ENCODE results near the gene SLC25A48. TPM values are rescaled to one million over a fixed set of nuclear protein-coding genes. Genes with fewer than 3 reads are reported as not detected.

The SLC25A48 gene, protein sequence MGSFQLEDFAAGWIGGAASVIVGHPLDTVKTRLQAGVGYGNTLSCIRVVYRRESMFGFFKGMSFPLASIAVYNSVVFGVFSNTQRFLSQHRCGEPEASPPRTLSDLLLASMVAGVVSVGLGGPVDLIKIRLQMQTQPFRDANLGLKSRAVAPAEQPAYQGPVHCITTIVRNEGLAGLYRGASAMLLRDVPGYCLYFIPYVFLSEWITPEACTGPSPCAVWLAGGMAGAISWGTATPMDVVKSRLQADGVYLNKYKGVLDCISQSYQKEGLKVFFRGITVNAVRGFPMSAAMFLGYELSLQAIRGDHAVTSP
- not detected in 2 replicates for total RNA-seq

DNA sequence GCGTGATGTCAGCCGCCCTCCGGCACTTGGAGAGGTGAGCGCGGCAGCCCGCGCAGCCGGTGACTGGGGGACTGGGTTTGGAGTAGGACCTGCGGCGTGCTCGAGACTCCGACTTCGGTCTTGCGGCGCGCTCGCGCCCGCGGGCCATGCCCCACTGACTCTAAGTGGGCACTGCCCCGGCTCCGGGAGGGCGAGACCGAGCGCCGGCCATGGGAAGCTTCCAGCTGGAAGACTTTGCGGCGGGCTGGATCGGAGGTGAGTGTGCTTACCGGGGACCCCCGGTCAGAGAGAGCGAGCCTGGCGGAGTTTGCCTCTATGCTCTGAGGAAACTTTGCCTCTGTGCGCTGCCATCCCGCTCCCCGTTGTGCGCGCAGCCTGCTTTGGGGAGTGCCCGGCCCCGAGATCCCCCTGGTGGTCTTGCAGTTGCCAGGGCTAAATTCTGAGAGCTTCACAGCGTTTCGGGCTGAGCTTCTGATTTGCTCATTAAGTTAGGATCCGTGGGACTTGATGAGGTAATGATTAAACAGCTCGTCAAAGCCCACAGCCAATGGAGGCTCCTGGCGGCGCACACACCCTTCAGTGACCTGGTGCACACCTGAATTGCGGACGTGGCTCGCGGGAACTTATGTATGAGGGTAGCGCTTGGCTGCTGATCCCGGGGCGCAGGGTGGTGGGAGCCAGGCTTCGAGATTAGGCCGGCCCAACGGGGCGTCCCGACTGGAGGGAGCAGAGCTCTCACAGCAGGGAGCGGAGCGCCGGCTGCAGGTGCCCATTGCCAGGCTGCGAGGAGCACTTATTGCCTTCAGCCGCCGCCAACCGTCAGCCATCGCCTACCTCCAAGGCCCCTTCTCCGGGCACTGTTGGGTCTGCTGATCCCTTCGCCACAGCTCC is at the start of gene SLC25A48:
SLC25A48 (plus strand) TSS at position 25 of the 891 bp plus-strand sequence; CDS start at position 210, 185 bp downstream.

DNA sequence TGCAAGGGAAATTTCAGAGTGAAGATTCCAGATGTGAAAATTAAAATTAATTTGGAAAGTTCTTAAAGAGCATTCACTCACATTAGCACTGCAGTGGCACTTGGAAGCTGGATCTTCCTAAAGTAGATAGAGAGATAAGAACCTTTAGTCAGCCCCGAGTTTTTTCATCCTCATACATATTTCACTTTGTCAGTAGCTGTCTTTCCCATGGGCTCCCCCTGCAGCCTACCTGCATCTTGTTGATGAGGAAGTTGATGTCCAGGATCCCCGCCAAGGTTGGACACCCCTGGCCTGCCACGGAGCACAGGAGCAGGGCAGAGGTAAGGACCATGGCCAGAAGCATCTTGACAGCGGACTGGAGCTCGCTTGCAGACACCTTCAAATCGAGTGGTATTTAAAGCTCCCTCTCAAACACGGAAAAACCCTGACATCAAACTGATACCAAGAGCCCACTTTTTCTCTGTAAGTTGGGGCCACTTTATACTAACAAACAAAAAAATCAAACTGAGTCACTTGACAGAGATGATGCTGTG is 61.1 kb downstream of the SLC25A48 start, which contains the start of gene IL9:
IL9 (minus strand) TSS at position 368 of the 533 bp plus-strand sequence; CDS start at position 343, 25 bp downstream.

Other genes with a start within 250 kb of the SLC25A48 start
- not detected in 2 replicates for gene IL9, start 61.2 kb downstream of the SLC25A48 start, total RNA-seq
- not detected in 2 replicates for gene LECT2, start 120.3 kb downstream of the SLC25A48 start, total RNA-seq
- 40.6 and 46.1 TPM in 2 replicates for gene TGFBI, start 194.3 kb downstream of the SLC25A48 start, total RNA-seq